PC-3 (cell line): ENCODE results near the gene RTBDN. TPM values are rescaled to one million over a fixed set of nuclear protein-coding genes. Genes with fewer than 3 reads are reported as not detected.
A peak's percentile ranks its signal among the peaks of the same experiment; 100 is the strongest.
"Not testable (repeated sequence)": the region's sequence is repeated elsewhere in the genome, so short reads cannot be mapped to it uniquely, and the experiment has no call there.

ENCODE experiments used
- ATAC-seq: fragments of 200-7000 bp; cut with Tn5 transposase; 2 replicates; pipeline ENCODE4 v1.9.1; 2020; ENCODE audit warnings: mild to moderate bottlenecking, moderate library complexity
- BruUV-seq: library from RNA; stranded (reverse); fragments of 400-500 nt; replicated peaks from 2 replicates; lab custom pipeline; 2021; lab: Mats Ljungman, UMichigan
- CTCF ChIA-PET: fragments of 300-600 bp; sonication (Branson Sonifier 250); formaldehyde crosslinking; loops from one replicate; lab custom pipeline; 2022; ENCODE audit warnings: antibody characterized with exemption; lab: Charles Lee
- POLR2A ChIA-PET: fragments of 300-600 bp; sonication (Branson Sonifier 250); formaldehyde crosslinking; loops from one replicate; lab custom pipeline; 2022; ENCODE audit warnings: antibody characterized with exemption; ENCODE audit not compliant: unreplicated experiment; lab: Charles Lee
- DNase-seq: peaks from one replicate; pipeline ENCODE4 v3.0.0-alpha.2; 2015
- H2AFZ ChIP-seq: fragments of 300-600 bp; sonication (generic); 2 replicates; pipeline ENCODE4 v1.6.0; 2016; ENCODE audit warnings: antibody characterized with exemption, low read length
- H3F3A ChIP-seq: fragments of 300-600 bp; sonication (generic); one replicate; pipeline ENCODE4 v1.6.0; 2017; ENCODE audit warnings: antibody characterized with exemption, low read length, control low read depth, mild to moderate bottlenecking; ENCODE audit not compliant: unreplicated experiment
- H3K27ac ChIP-seq: fragments of 300-600 bp; sonication (generic); 2 replicates; pipeline ENCODE4 v1.5.1; 2016; ENCODE audit warnings: mild to moderate bottlenecking, low read length
- H3K27me3 ChIP-seq: fragments of 300-600 bp; sonication (generic); 2 replicates; pipeline ENCODE4 v1.6.1; 2016; ENCODE audit warnings: low read length, mixed read lengths
- H3K36me3 ChIP-seq: fragments of 300-600 bp; sonication (generic); 2 replicates; pipeline ENCODE4 v1.6.1; 2016; ENCODE audit warnings: low read depth, mixed run types, low read length, mixed read lengths
- H3K4me1 ChIP-seq: fragments of 300-600 bp; sonication (generic); 2 replicates; pipeline ENCODE4 v1.5.1; 2016; ENCODE audit warnings: low read length; ENCODE audit not compliant: insufficient read depth
- H3K4me2 ChIP-seq: fragments of 300-600 bp; sonication (generic); 2 replicates; pipeline ENCODE4 v1.6.0; 2016; ENCODE audit warnings: low read length
- H3K4me3 ChIP-seq: fragments of 300-600 bp; sonication (generic); 2 replicates; pipeline ENCODE4 v1.5.1; 2016; ENCODE audit warnings: mild to moderate bottlenecking, low read length, mixed read lengths
- H3K79me2 ChIP-seq: fragments of 300-600 bp; sonication (generic); 2 replicates; pipeline ENCODE4 v1.6.1; 2017; ENCODE audit warnings: low read length, mixed read lengths
- H3K9ac ChIP-seq: fragments of 300-600 bp; sonication (generic); 2 replicates; pipeline ENCODE4 v1.6.0; 2016; ENCODE audit warnings: mild to moderate bottlenecking, low read length
- H3K9me2 ChIP-seq: fragments of 300-600 bp; sonication (generic); replicated peaks from 2 replicates; pipeline ENCODE4 v1.6.1; 2016; ENCODE audit warnings: mixed run types, low read length, mixed read lengths
- H3K9me3 ChIP-seq: fragments of 300-600 bp; sonication (generic); 2 replicates; pipeline ENCODE4 v1.6.1; 2016; ENCODE audit warnings: low read length, mixed read lengths
- H4K20me1 ChIP-seq: fragments of 300-600 bp; sonication (generic); 2 replicates; pipeline ENCODE4 v1.6.1; 2016; ENCODE audit warnings: low read length, mixed read lengths
- EZH2 ChIP-seq: fragments of 300-600 bp; sonication (generic); IDR thresholded peaks from one replicate; pipeline ENCODE4 v1.6.1; 2017; ENCODE audit warnings: antibody characterized with exemption, mild to moderate bottlenecking, low read length; ENCODE audit not compliant: unreplicated experiment
- EZH2phosphoT487 ChIP-seq: fragments of 300-600 bp; sonication (generic); IDR thresholded peaks from 2 replicates; pipeline ENCODE4 v1.6.1; 2018; ENCODE audit warnings: mild to moderate bottlenecking, antibody characterized with exemption, low read length, borderline replicate concordance
- intact Hi-C: fragments of 100-400 bp; cut with micrococcal nuclease; formaldehyde crosslinking; loops from 2 replicates; pipeline ENCODE4 v1.9.0; 2023
- total RNA-seq: library from RNA; depleted of rRNA; stranded (reverse); fragments of >200 nt; gene quantifications from 2 replicates; pipeline ENCODE4 v1.2.3, GENCODE V29; 2014
- TF ChIP-seq, protein P1 (sequence below): fragments of 300-600 bp; sonication (generic); conservative IDR thresholded peaks from 2 replicates; pipeline ENCODE4 v1.5.1; 2017; ENCODE audit warnings: antibody characterized with exemption, low read depth, mild to moderate bottlenecking, low read length

Gene RTBDN
- total RNA-seq, 1 experiment from 2014 or later: 3.7 TPM

DNA sequence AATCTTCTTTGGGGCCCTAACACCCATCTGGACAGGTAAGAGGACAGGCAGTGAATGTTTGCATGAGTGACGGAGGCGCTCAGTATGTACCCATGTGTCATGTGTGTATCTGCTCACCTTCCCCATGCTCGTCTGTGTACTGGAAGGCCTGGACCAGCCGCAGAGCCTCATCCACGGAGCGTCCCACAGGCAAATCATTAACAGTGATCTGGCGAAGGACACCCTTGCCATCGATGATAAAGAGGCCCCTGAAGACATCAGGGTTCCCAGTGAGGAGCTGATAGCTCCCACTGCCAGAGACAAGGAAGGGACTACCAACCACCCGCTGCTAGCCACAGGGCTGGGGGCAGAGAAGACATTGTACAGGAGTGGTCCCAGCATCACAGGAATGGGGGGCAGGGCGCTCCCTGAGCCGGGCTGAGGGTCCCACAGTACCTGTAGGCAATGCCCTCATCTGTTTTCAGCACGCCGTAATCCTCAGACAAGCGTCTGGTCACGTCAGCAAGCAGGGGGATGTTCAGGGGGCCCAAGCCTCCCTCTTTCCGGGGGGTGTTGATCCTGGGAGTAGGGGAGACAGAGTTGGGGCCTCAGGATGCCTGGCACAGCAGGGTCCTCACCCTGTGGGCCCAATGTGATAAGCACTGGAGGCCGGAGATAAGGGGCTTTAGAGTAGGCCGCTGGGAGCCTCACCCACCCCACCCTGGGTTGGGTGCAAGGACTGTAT is 34.5 kb downstream of the RTBDN start:
- ChIA-PET POLR2A (no interaction called here), CTCF (interaction anchor here (1.1 kb wide), 2 partner anchors 22 to 48 kb away, joined by 3 to 4 read pairs; no protein-coding TSS in a partner anchor)
- H3K36me3 ChIP-seq: peaks cover 15% of the 10 kb centered on the region
- H3K27me3 ChIP-seq: no peaks in the 10 kb centered on the region
- no TSS peak for BruUV-seq
- H3F3A ChIP-seq: no peaks in the 10 kb centered on the region
- H2AFZ ChIP-seq: no peak overlapping the region
- TF ChIP-seq EZH2: no peak
- H3K9ac ChIP-seq: no peak overlapping the region
- H3K27ac ChIP-seq: no peak overlapping the region
- no peaks in the 10 kb centered on the region for H3K9me2 ChIP-seq
- intact Hi-C loops: loop anchor here (5.0 kb wide), 1 partner anchor 37 kb away; the partner anchor contains the start of gene MAST1
- no peaks in the 10 kb centered on the region for H3K9me3 ChIP-seq
- H3K4me2 ChIP-seq: peak overlapping the region; percentile 91
- H3K4me1 ChIP-seq: peaks cover 20% of the 10 kb centered on the region
- no peaks in the 10 kb centered on the region for H4K20me1 ChIP-seq
- peaks cover 28% of the 10 kb centered on the region for H3K79me2 ChIP-seq
- peak overlapping the region; percentile 81 for H3K4me3 ChIP-seq
- DNase-seq (no peak), ATAC-seq (no peak)

DNA sequence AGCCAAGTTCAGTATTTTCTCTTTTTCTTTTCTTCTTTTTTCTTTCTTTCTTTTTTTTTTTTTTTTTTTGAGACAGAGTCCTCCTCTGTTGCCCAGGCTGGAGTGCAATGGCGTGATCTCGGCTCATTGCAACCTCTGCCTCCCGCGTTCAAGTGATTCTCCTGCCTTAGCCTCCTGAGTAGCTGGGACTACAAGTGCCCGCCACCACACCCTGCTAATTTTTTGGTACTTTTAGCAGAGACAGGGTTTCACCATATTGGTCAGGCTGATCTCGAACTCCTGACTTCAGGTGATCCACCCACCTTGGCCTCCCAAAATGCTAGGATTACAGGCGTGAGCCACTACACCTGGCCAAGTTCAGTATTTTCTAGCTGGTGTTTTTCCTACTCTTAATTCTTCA is 36.8 kb downstream of the RTBDN start:
- intact Hi-C loops, ATAC-seq, H3K9me2 ChIP-seq, POLR2A ChIA-PET, H3K27me3 ChIP-seq, H4K20me1 ChIP-seq, H3K27ac ChIP-seq, H3K4me2 ChIP-seq, H2AFZ ChIP-seq, H3F3A ChIP-seq, H3K9me3 ChIP-seq, H3K9ac ChIP-seq, BruUV-seq, H3K4me3 ChIP-seq, DNase-seq: not testable (repeated sequence)
- CTCF ChIA-PET: interaction anchor here (0.7 to 1.0 kb wide), 3 partner anchors 20 to 81 kb away, joined by 3 to 5 read pairs (median 3); no protein-coding TSS in a partner anchor
- Histone ChIP-seq H3K36me3 (peaks cover 15% of the 10 kb centered on the region), H3K4me1 (peaks cover 29% of the 10 kb centered on the region), H3K79me2 (peaks cover 35% of the 10 kb centered on the region)

DNA sequence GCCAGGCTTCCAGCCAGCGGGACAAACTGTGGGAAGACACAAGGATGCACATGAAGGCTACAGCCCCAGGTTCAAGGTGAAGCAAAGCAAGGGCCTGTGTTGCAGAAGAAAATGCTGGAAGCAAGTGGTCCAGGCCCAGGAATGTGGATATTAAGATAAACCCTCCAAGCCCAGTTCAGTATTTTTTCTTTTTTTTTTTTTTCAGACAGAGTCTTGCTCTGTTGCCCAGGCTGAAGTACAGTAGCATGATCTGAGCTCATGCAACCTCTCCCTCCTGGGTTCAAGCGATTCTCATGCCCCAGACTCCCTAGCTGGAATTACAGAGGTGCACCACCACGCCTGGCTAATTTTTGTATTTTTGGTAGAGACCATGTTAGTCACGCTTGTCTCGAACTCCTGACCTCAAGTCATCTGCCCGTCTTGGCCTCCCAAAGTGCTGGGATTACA is 37.2 kb downstream of the RTBDN start:
- Histone ChIP-seq H3K27ac (no peak overlapping the region), H3K9me3 (no peaks in the 10 kb centered on the region), H2AFZ (no peak overlapping the region), H3F3A (peaks cover 7% of the 10 kb centered on the region), H3K4me1 (peaks cover 24% of the 10 kb centered on the region), H3K9ac (no peak overlapping the region), H3K79me2 (peaks cover 39% of the 10 kb centered on the region), H3K9me2 (no peaks in the 10 kb centered on the region), H3K4me2 (no peak overlapping the region), H3K27me3 (no peaks in the 10 kb centered on the region), H3K36me3 (peaks cover 15% of the 10 kb centered on the region), H3K4me3 (no peak overlapping the region), H4K20me1 (peaks cover 9% of the 10 kb centered on the region)
- CTCF ChIA-PET: interaction anchor here (0.7 to 1.0 kb wide), 2 partner anchors 31 to 80 kb away, joined by 3 to 5 read pairs; no protein-coding TSS in a partner anchor
- POLR2A ChIA-PET: no interaction called here
- BruUV-seq: no TSS peak
- intact Hi-C loops: no loop called here
- no peak for DNase-seq
- TF ChIP-seq EZH2 (no peak), EZH2phosphoT487 (no peak)
- TF ChIP-seq, protein P1, sequence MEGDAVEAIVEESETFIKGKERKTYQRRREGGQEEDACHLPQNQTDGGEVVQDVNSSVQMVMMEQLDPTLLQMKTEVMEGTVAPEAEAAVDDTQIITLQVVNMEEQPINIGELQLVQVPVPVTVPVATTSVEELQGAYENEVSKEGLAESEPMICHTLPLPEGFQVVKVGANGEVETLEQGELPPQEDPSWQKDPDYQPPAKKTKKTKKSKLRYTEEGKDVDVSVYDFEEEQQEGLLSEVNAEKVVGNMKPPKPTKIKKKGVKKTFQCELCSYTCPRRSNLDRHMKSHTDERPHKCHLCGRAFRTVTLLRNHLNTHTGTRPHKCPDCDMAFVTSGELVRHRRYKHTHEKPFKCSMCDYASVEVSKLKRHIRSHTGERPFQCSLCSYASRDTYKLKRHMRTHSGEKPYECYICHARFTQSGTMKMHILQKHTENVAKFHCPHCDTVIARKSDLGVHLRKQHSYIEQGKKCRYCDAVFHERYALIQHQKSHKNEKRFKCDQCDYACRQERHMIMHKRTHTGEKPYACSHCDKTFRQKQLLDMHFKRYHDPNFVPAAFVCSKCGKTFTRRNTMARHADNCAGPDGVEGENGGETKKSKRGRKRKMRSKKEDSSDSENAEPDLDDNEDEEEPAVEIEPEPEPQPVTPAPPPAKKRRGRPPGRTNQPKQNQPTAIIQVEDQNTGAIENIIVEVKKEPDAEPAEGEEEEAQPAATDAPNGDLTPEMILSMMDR: no peak
- no peak for ATAC-seq
